ENCODE data around the gene HACD3.
"Not testable (repeated sequence)": the region's sequence is repeated elsewhere in the genome, so short reads cannot be mapped to it uniquely, and the experiment has no call there.

HACD3 gene

DNA sequence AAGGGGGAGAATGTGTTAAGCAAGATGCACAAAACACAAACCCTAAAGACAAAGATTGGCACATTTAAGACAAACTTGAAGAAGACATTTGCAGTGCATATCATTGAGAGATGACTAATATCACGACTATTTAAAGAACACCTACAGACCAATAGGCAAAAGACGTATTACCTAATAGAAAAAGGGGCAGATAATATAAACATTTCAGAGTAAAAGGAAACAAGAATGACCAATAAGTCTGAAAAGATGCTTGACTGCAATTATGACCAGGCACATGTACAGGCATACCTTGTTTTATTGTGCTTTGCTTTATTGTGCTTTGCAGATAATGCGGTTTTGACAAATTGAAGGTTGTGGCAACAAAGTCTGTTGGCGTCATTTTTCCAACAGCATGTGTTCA is 4.9 kb downstream of the HACD3 start:
- no peak overlapping the region for H3K4me2 ChIP-seq (ENCODE audit: low read length)
- TF ChIP-seq, protein P1, sequence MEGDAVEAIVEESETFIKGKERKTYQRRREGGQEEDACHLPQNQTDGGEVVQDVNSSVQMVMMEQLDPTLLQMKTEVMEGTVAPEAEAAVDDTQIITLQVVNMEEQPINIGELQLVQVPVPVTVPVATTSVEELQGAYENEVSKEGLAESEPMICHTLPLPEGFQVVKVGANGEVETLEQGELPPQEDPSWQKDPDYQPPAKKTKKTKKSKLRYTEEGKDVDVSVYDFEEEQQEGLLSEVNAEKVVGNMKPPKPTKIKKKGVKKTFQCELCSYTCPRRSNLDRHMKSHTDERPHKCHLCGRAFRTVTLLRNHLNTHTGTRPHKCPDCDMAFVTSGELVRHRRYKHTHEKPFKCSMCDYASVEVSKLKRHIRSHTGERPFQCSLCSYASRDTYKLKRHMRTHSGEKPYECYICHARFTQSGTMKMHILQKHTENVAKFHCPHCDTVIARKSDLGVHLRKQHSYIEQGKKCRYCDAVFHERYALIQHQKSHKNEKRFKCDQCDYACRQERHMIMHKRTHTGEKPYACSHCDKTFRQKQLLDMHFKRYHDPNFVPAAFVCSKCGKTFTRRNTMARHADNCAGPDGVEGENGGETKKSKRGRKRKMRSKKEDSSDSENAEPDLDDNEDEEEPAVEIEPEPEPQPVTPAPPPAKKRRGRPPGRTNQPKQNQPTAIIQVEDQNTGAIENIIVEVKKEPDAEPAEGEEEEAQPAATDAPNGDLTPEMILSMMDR (IDR thresholded peaks at IDR 0.05; ENCODE audit: low read depth, low read length), result no peak
- TF ChIP-seq EZH2phosphoT487 (IDR thresholded peaks at IDR 0.05; ENCODE audit: low read depth), result no peak
- H3K36me3 ChIP-seq (replicated peaks; ENCODE audit: low read depth, low read length), result peaks cover 4% of the 10 kb centered on the region
- no peak overlapping the region for H3K9ac ChIP-seq (ENCODE audit: low read length)
- no peaks in the 10 kb centered on the region for H3K27me3 ChIP-seq (ENCODE audit: low read depth, low read length)
- no peak overlapping the region for H3K27ac ChIP-seq (ENCODE audit: low read length)
- H3K9me3 ChIP-seq (ENCODE audit: insufficient read depth, low read length), result no peaks in the 10 kb centered on the region
- peaks cover 32% of the 10 kb centered on the region for H3K4me1 ChIP-seq (ENCODE audit: low read length)
- peaks cover 95% of the 10 kb centered on the region for H3K79me2 ChIP-seq (ENCODE audit: low read length)
- no peak overlapping the region for H2AFZ ChIP-seq (ENCODE audit: low read depth, low read length)
- no peak overlapping the region for H3K4me3 ChIP-seq (ENCODE audit: low read length)
- peaks cover 69% of the 10 kb centered on the region for H4K20me1 ChIP-seq (ENCODE audit: insufficient read depth, low read length)

DNA sequence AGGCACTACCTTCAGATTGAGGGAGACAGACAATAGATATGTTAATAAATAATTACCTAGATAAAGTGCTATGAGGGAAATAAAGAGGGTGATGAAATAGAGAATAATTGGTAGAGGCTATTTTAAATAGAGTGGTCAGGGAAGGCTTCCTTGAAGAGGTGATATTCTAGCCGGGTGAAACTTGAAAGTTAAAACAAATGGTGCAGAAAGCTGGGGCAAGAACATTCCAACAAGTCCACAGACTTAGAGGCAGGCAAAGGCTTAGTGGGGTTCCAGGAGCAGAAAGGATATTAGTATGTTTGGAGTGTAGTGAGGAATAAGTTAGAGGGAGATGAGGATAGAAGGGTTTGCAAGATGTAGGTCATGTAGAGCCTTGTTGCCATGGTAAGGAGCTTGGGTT is 10.1 kb downstream of the HACD3 start:
- Histone ChIP-seq H3K36me3 (replicated peaks; ENCODE audit: low read depth, low read length) (peaks cover 3% of the 10 kb centered on the region), H3K9ac (ENCODE audit: low read length) (no peak overlapping the region), H3K79me2 (ENCODE audit: low read length) (peaks cover 95% of the 10 kb centered on the region), H3K4me3 (ENCODE audit: low read length) (no peak overlapping the region), H3K9me3 (ENCODE audit: insufficient read depth, low read length) (no peaks in the 10 kb centered on the region), H2AFZ (ENCODE audit: low read depth, low read length) (no peak overlapping the region), H3K27me3 (ENCODE audit: low read depth, low read length) (no peaks in the 10 kb centered on the region), H4K20me1 (ENCODE audit: insufficient read depth, low read length) (peaks cover 61% of the 10 kb centered on the region), H3K27ac (ENCODE audit: low read length) (no peak overlapping the region), H3K4me2 (ENCODE audit: low read length) (no peak overlapping the region), H3K4me1 (ENCODE audit: low read length) (peaks cover under 1% of the 10 kb centered on the region)
- TF ChIP-seq, protein P1 (IDR thresholded peaks at IDR 0.05; ENCODE audit: low read depth, low read length), result no peak
- no peak for TF ChIP-seq EZH2phosphoT487 (IDR thresholded peaks at IDR 0.05; ENCODE audit: low read depth)

DNA sequence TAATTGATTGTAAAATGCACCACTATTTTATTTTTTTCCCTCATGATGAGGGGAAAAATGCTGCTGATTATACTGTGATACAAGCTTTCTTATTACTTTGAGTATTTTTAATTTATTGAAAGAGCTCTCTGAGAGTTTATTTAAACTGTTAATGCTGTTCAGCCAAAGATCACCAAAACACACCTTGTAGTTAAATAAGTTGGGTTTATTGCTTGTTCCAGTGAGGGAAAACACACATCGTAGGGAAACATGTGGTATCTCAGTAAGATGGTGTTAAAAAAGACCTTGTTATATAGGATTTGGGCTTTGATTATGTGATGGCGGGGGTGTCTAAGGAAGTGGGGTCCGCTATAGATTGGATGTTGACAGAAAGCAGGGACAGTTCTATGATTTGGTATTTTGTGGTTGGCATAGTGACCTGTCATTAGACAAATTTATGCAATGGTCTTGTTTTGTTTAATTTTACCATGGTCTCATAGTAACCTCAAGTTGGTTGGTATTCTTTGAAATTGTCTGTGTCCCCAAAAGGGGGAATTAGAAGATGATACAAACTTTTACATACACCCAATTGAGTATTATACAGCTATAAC is 11.1 kb downstream of the HACD3 start:
- Histone ChIP-seq H4K20me1 (ENCODE audit: insufficient read depth, low read length) (peaks cover 51% of the 10 kb centered on the region), H2AFZ (ENCODE audit: low read depth, low read length) (no peak overlapping the region), H3K4me3 (ENCODE audit: low read length) (no peak overlapping the region), H3K36me3 (replicated peaks; ENCODE audit: low read depth, low read length) (peaks cover 3% of the 10 kb centered on the region), H3K27me3 (ENCODE audit: low read depth, low read length) (no peaks in the 10 kb centered on the region), H3K79me2 (ENCODE audit: low read length) (peaks cover 94% of the 10 kb centered on the region), H3K4me2 (ENCODE audit: low read length) (no peak overlapping the region), H3K4me1 (ENCODE audit: low read length) (no peaks in the 10 kb centered on the region), H3K27ac (ENCODE audit: low read length) (no peak overlapping the region), H3K9me3 (ENCODE audit: insufficient read depth, low read length) (no peaks in the 10 kb centered on the region), H3K9ac (ENCODE audit: low read length) (no peak overlapping the region)
- TF ChIP-seq, protein P1 (IDR thresholded peaks at IDR 0.05; ENCODE audit: low read depth, low read length), result no peak
- no peak for TF ChIP-seq EZH2phosphoT487 (IDR thresholded peaks at IDR 0.05; ENCODE audit: low read depth)

DNA sequence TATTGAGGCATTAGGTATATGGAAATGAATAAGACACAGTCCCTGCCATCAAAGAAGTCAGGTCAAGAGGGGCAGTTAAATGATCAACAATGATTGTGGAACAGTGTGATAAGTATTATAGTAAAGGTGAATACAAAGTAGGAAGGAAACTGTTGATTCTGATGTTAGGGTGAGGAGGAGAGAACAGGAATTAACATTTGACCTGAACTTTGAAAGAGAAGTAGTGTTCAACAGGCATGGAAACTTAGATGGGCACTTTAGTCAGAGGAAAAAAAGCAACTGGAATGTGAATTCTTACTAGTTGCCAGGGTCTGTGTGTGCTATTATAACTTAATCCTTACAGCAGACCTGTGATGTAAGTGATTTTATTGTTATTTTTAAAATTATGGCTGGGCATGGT is 17.6 kb downstream of the HACD3 start:
- Histone ChIP-seq H3K4me2 (ENCODE audit: low read length) (no peak overlapping the region), H3K4me3 (ENCODE audit: low read length) (no peak overlapping the region), H3K27me3 (ENCODE audit: low read depth, low read length) (no peaks in the 10 kb centered on the region), H2AFZ (ENCODE audit: low read depth, low read length) (no peak overlapping the region), H3K36me3 (replicated peaks; ENCODE audit: low read depth, low read length) (peaks cover 6% of the 10 kb centered on the region), H3K9ac (ENCODE audit: low read length) (no peak overlapping the region), H4K20me1 (ENCODE audit: insufficient read depth, low read length) (peaks cover 44% of the 10 kb centered on the region), H3K27ac (ENCODE audit: low read length) (no peak overlapping the region), H3K9me3 (ENCODE audit: insufficient read depth, low read length) (no peaks in the 10 kb centered on the region), H3K79me2 (ENCODE audit: low read length) (peaks cover 88% of the 10 kb centered on the region), H3K4me1 (ENCODE audit: low read length) (no peaks in the 10 kb centered on the region)
- no peak for TF ChIP-seq EZH2phosphoT487 (IDR thresholded peaks at IDR 0.05; ENCODE audit: low read depth)
- TF ChIP-seq, protein P1 (IDR thresholded peaks at IDR 0.05; ENCODE audit: low read depth, low read length), result no peak

DNA sequence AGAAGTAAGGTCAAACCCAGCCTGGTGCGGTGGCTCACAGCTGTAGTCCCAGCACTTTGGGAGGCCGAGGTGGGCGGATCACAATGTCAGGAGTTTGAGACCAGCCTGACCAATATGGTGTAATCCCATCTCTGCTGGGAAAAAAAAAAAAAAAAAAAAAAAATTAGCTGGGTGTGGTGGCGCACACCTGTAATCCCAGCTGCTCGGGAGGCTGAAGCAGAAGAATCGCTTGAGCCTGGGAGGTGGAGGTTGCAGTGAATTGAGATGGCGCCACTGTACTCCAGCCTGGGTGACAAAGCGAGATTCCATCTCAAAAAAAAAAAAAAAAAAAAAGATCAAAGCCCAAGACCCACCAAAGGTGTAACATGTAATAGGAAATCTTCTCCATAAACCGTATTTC is 19.0 kb downstream of the HACD3 start:
- H3K4me1 ChIP-seq (ENCODE audit: low read length); H3K27me3 ChIP-seq (ENCODE audit: low read depth, low read length); H3K9me3 ChIP-seq (ENCODE audit: insufficient read depth, low read length); H3K36me3 ChIP-seq (replicated peaks; ENCODE audit: low read depth, low read length); H2AFZ ChIP-seq (ENCODE audit: low read depth, low read length); H3K4me2 ChIP-seq (ENCODE audit: low read length); H3K27ac ChIP-seq (ENCODE audit: low read length); H3K9ac ChIP-seq (ENCODE audit: low read length); H3K4me3 ChIP-seq (ENCODE audit: low read length): not testable (repeated sequence)
- Histone ChIP-seq H3K79me2 (ENCODE audit: low read length) (peaks cover 80% of the 10 kb centered on the region), H4K20me1 (ENCODE audit: insufficient read depth, low read length) (peaks cover 53% of the 10 kb centered on the region)

Measured in OCI-LY3 (cell line).